Thymus (tissue), 11 donors: ENCODE measurements around the gene HMG20A. TPM values are rescaled to one million over a fixed set of nuclear protein-coding genes. Genes with fewer than 3 reads are reported as not detected.

Experiments
- DNase-seq, 9 donors: peaks; one replicate each; pipeline ENCODE4 v3.0.0-alpha.2; 2013; ENCODE audit warnings: low spot score in 9 of 9, low read depth in 6 of 9, missing footprints in 1 of 9
- H3K27ac ChIP-seq, 2 donors: one replicate each; pipeline ENCODE4 v1.5.1; 2013; ENCODE audit warnings: control low read depth in 1 of 2, low read depth in 1 of 2, low read length in 1 of 2, mild to moderate bottlenecking in 1 of 2, moderate library complexity in 1 of 2
- H3K27me3 ChIP-seq, 2 donors: one replicate each; pipeline ENCODE4 v1.5.1; 2013; ENCODE audit warnings: low read length in 1 of 2; ENCODE audit not compliant: control insufficient read depth in 2 of 2, insufficient read depth in 1 of 2
- H3K36me3 ChIP-seq, 2 donors: one replicate each; pipeline ENCODE4 v1.5.1; 2013; ENCODE audit warnings: low read length in 1 of 2, mild to moderate bottlenecking in 1 of 2, moderate library complexity in 1 of 2; ENCODE audit not compliant: control insufficient read depth in 2 of 2, insufficient read depth in 2 of 2
- H3K4me1 ChIP-seq, 2 donors: one replicate each; pipeline ENCODE4 v1.5.1; 2013; ENCODE audit warnings: low read length in 2 of 2; ENCODE audit not compliant: control insufficient read depth in 2 of 2, insufficient read depth in 2 of 2
- H3K4me3 ChIP-seq, 2 donors: one replicate each; pipeline ENCODE4 v1.5.1; 2013; ENCODE audit warnings: low read length in 2 of 2, control low read depth in 1 of 2, mild to moderate bottlenecking in 1 of 2
- H3K9me3 ChIP-seq, 2 donors: one replicate each; pipeline ENCODE4 v1.5.1; 2013; ENCODE audit warnings: low read length in 1 of 2, mild to moderate bottlenecking in 1 of 2; ENCODE audit not compliant: control insufficient read depth in 2 of 2, insufficient read depth in 1 of 2
- WGBS: extraction: QIAGEN DNeasy Blood & Tissue Kit; methylation state at CpG from one replicate; pipeline ENCODE4 v1.1.7; 2013; 5-methylcytosine and 5-hydroxymethylcytosine counted together
- polyA plus RNA-seq: library from polyadenylated mRNA; stranded (reverse); fragments of 200-250 nt; gene quantifications from one replicate; pipeline ENCODE4 v1.2.3, GENCODE V29; 2013
- total RNA-seq: library from RNA; stranded (reverse); fragments of 120-200 nt; gene quantifications from one replicate; pipeline ENCODE4 v1.2.4, GENCODE V29; 2013
- donor health status: healthy.

The HMG20A gene
- total and polyA plus RNA-seq, 2 donors: 25.8 to 33.0 TPM

DNA sequence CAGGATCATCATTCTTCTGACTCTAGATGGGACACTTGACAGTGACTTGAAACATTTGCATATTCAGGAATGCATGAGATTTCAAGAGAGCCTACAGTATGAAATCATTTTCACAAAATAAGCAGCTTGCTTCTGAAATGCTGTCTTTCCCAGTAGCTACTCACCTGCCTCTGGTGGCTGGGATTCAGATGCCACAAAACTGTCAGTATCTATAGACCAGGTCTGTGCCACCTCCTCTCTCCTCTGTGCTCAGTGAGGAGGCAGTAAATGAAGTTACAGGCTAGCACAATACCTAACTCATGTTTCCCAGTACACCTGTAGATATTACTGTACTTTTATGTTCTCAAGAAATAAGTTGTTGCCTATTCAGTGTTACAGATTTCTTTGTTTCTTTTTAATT lies 64.3 kb downstream of the HMG20A start:
- H3K27me3 ChIP-seq: no peaks in the 10 kb centered on the region
- H3K36me3 ChIP-seq: peaks cover 31 to 41% of the 10 kb centered on the region in 2 donors
- no peak overlapping the region for H3K4me3 ChIP-seq
- no peak overlapping the region for H3K27ac ChIP-seq
- peaks cover 0 to 4% of the 10 kb centered on the region in 2 donors for H3K4me1 ChIP-seq
- H3K9me3 ChIP-seq: no peaks in the 10 kb centered on the region
- no peak for DNase-seq

GRCh38 chr15:77486542-77487468 lies 66.1 kb downstream of the HMG20A start:
- WGBS: 94% methylated on average over 7 of the region's 7 CpGs
- Histone ChIP-seq H3K4me1 (peaks cover 0 to 4% of the 10 kb centered on the region in 2 donors), H3K36me3 (peaks cover 20 to 29% of the 10 kb centered on the region in 2 donors), H3K27me3 (no peaks in the 10 kb centered on the region), H3K9me3 (no peaks in the 10 kb centered on the region), H3K4me3 (no peak overlapping the region), H3K27ac (peak overlapping the region; percentile 3 to 66)
- DNase-seq: no peak

DNA sequence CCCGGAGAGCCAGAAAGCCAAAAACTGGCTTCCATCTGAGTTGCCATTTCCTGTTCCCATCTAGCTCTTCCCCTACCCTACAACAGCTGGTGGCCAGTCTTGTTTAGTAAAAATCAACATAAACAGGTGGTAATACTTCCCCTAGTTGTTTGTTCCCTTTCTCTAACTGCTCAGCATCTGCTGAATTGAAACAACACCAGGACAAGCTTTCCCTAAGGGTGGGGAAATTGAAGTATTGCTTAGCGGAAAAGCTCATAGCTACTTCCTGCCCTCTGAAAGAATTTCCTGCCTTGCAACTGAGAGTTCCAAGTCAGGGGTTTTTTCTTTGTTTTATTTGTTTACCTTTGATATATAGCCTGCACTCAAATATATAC lies 66.8 kb downstream of the HMG20A start:
- H3K4me1 ChIP-seq: peaks cover 0 to 4% of the 10 kb centered on the region in 2 donors
- H3K4me3 ChIP-seq: no peak overlapping the region
- DNase-seq: no peak
- no peaks in the 10 kb centered on the region for H3K27me3 ChIP-seq
- H3K36me3 ChIP-seq: peaks cover 17 to 29% of the 10 kb centered on the region in 2 donors
- 87% methylated on average over 2 of the region's 2 CpGs for WGBS
- H3K9me3 ChIP-seq: no peaks in the 10 kb centered on the region
- H3K27ac ChIP-seq: peak overlapping the region; percentile 3 to 15

DNA sequence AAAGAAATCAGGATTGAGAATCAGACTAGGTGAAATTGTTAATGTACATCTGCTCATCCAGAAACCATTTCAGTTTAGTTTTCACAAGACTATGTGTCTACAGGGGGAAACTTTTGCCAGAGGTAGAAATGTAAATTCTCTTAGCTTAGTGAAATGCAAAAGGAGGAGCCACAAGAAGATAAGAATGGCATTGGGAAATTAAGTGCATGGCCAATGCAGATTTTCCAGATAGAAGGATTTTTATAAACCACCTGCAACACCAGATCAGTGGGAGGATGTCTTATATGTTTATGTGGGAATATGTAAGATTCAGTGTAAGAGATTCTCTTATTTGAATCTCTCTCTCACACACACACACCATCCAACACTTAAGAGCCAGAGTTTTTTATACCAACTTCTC lies 67.2 kb downstream of the HMG20A start:
- no peaks in the 10 kb centered on the region for H3K27me3 ChIP-seq
- no peak overlapping the region for H3K4me3 ChIP-seq
- DNase-seq: no peak
- H3K4me1 ChIP-seq: peaks cover 0 to 3% of the 10 kb centered on the region in 2 donors
- no peak overlapping the region for H3K27ac ChIP-seq
- no peaks in the 10 kb centered on the region for H3K9me3 ChIP-seq
- H3K36me3 ChIP-seq: peaks cover 12 to 24% of the 10 kb centered on the region in 2 donors

- H3K9me3 ChIP-seq: no peaks in the 10 kb centered on the region
- no peak overlapping the region for H3K27ac ChIP-seq
- DNase-seq: no peak
- H3K27me3 ChIP-seq: no peaks in the 10 kb centered on the region
- peaks cover 0 to 8% of the 10 kb centered on the region in 2 donors for H3K36me3 ChIP-seq
- H3K4me3 ChIP-seq: no peak overlapping the region
- WGBS: 93% methylated on average over 5 of the region's 5 CpGs
- peaks cover 6 to 8% of the 10 kb centered on the region in 2 donors for H3K4me1 ChIP-seq
Observed at GRCh38 chr15:77489647-77490046, 69.0 kb downstream of the HMG20A start.

DNA sequence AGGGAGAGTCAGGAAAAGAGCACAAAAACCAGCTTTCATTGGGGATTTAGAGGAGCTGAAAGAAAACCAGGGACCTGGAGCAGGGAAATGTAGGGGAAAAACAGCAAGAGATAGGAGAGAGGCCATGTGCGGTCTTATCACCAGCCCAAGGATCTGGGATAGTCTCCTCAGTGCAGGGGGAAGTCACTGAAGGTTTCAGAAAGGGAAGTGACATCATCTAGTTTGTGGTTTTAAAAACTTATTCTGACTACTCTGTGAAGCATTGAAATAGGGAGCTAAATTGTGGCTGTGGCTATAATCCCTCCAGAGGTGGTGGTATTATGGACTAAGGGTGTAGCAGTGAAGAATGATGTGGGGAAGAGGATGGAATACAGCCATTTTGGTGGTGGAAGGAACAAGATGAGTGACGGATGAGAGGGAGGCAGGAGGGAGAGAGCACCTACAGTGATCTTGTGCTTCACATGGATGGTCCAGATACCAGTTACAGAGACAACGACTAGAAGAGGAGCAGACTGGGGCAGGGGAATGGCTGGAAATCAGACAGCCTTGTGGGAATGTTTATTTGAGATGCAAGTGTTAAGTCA lies 72.7 kb downstream of the HMG20A start:
- Histone ChIP-seq H3K9me3 (no peaks in the 10 kb centered on the region), H3K27me3 (no peaks in the 10 kb centered on the region), H3K4me3 (no peak overlapping the region), H3K27ac (no peak overlapping the region), H3K4me1 (peaks cover 6 to 25% of the 10 kb centered on the region in 2 donors), H3K36me3 (no peaks in the 10 kb centered on the region)
- DNase-seq: peak in 3 of 9 donors; percentile 15 to 55 (median 26)
- 56% methylated on average over 3 of the region's 3 CpGs for WGBS

- no peaks in the 10 kb centered on the region for H3K27me3 ChIP-seq
- 95% methylated on average over 2 of the region's 2 CpGs for WGBS
- no peaks in the 10 kb centered on the region for H3K36me3 ChIP-seq
- no peak overlapping the region for H3K27ac ChIP-seq
- DNase-seq: no peak
- H3K9me3 ChIP-seq: no peaks in the 10 kb centered on the region
- H3K4me1 ChIP-seq: peaks cover 6 to 25% of the 10 kb centered on the region in 2 donors
- H3K4me3 ChIP-seq: no peak overlapping the region
Observed at GRCh38 chr15:77494073-77494867, 73.6 kb downstream of the HMG20A start.

DNA sequence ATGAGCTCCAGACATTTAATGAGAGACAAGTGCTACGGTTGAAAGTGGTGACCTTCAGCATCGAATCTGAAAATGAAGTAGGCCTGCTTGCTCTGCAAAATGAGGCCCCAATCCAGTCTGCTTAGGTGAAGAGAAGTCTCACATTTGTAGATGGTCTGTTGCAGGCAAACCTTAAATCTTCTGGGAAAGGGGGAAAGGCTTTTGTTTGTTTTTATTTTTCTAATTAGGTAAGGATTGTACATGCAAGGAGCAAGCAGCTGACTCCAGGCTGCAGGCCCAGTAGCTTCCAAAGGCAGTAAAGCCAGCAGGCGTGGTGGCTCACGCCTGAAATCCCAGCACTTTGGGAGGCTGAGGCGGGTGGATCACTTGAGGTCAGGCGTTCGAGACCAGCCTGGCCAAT lies 74.3 kb downstream of the HMG20A start:
- peaks cover 6 to 25% of the 10 kb centered on the region in 2 donors for H3K4me1 ChIP-seq
- no peak overlapping the region for H3K4me3 ChIP-seq
- no peaks in the 10 kb centered on the region for H3K36me3 ChIP-seq
- H3K27ac ChIP-seq: no peak overlapping the region
- 90% methylated on average over 7 of the region's 7 CpGs for WGBS
- H3K9me3 ChIP-seq: no peaks in the 10 kb centered on the region
- H3K27me3 ChIP-seq: no peaks in the 10 kb centered on the region
- no peak for DNase-seq
